ENCODE measurements around the gene ARSK.

Gene ARSK

GRCh38 chr5:95649842-95650620, 95.1 kb downstream of the ARSK start:
- DNase-seq, result no peak

GRCh38 chr5:95652849-95653248, 97.9 kb downstream of the ARSK start:
- DNase-seq, result no peak

DNA sequence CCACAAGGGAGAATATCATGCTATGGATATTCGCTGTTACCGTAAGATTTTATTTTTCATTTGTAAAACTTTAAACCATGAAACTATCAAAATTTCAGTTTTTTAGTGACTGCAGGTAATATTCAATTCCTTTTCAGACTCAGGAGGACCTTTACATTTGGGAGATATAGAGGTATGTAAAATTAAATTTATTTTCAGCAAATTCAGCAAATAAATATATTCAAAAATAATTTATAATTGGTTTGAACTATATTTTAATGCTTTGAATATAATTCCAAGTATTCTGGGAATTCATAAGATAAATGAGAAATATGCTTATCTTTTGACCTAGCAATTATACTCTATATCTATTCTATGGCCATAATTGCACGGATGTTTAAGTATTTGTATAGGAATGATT, 99.3 kb downstream of the ARSK start:
- no peak for DNase-seq

All from stimulated activated CD4-positive, alpha-beta T cell treated with anti-CD3 and anti-CD28 coated beads, Interleukin-15, amount 100 ng/mL, for 24 hours (primary cell).